ENCODE measurements around the gene TM9SF1. TPM values are rescaled to one million over a fixed set of nuclear protein-coding genes. Genes with fewer than 3 reads are reported as not detected.

The TM9SF1 gene
- total and polyA plus RNA-seq, 2 of the 13 experiments (the other 11 are each of a cell fraction or from before 2014, with no cell fraction given), result 83.2 to 110 TPM

- FAIRE-seq, result no peak
- BruUV-seq (replicated peaks), result no TSS peak
- no peak overlapping the region for H2AFZ ChIP-seq (ENCODE audit: low read length)
- ATAC-seq, result no peak
- DNase-seq (ENCODE audit: low spot score), result no peak
- H3K36me3 ChIP-seq (replicated peaks in 1 of 2; ENCODE audit: control insufficient read depth in 1 of 2, insufficient read depth in 2 of 2, low read length in 2 of 2), result peaks cover 64 to 73% of the 10 kb centered on the region in 2 experiments
- ChIA-PET CTCF (ENCODE audit: low intra/inter-chr PET ratio, low total read pairs) (no interaction called here), POLR2A (interaction anchor here (0.8 to 6.4 kb wide), 9 partner anchors 9 to 112 kb away, joined by 4 to 65 read pairs (median 22); partner anchors contain the start of genes DCAF11, DHRS1, EMC9 and IRF9)
- peak overlapping the region; percentile 96 for H3K4me2 ChIP-seq (ENCODE audit: low read depth, low read length)
- 93% methylated on average over 10 of the region's 10 CpGs for WGBS (ENCODE audit: low lambda C conversion rate)
- peaks cover 16% of the 10 kb centered on the region for H3K79me2 ChIP-seq (ENCODE audit: insufficient read depth, low read length)
- in situ Hi-C loops (cut with HindIII; ENCODE audit: extremely low pct_ligation_motif_present, low pct_unique_long_range_greater_than_20kb) (no loop called here), intact Hi-C loops (cut with micrococcal nuclease; ENCODE audit: unreplicated experiment) (no loop called here)
- no peak overlapping the region for H3K27ac ChIP-seq (ENCODE audit: extremely low read length, insufficient read depth, low read length)
- peak overlapping the region in 2 of 3 experiments; percentile 77 to 92; a peak in 4 of 6 replicates for H3K4me3 ChIP-seq (replicated peaks in 1 of 3; ENCODE audit: insufficient read depth in 1 of 3, low read depth in 2 of 3, low read length in 3 of 3)
- H3K9ac ChIP-seq (ENCODE audit: insufficient read depth, low read depth, low read length), result peak overlapping the region; percentile 84; the same call in 1 of the 2 replicates
- H3K27me3 ChIP-seq (ENCODE audit: control insufficient read depth in 1 of 2, insufficient read depth in 2 of 2, low read length in 2 of 2), result no peaks in the 10 kb centered on the region
- H3K4me1 ChIP-seq (ENCODE audit: insufficient read depth, low read length), result peaks cover 28% of the 10 kb centered on the region
- H4K20me1 ChIP-seq (ENCODE audit: insufficient read depth, low read length), result no peaks in the 10 kb centered on the region
- no peaks in the 10 kb centered on the region for H3K9me3 ChIP-seq (ENCODE audit: low read length)
- TF ChIP-seq ZNF552 (CRISPR knock-in tag; IDR thresholded peaks at IDR 0.05; ENCODE audit: borderline replicate concordance), result no peak
- peak; percentile 73; the same call in 1 of the 2 replicates for TF ChIP-seq ZNF253 (CRISPR knock-in tag; IDR thresholded peaks at IDR 0.05; ENCODE audit: borderline replicate concordance)
- TF ChIP-seq ZNF280B (CRISPR knock-in tag; IDR thresholded peaks at IDR 0.05; ENCODE audit: borderline replicate concordance), result peak; percentile 44; the same call in 1 of the 2 replicates
- TF ChIP-seq DNMT3B (CRISPR knock-in tag; conservative IDR thresholded peaks at IDR 0.05), result no peak
- 0 out of 2 replicates have a peak, but pooled peaks have one; percentile 10 for TF ChIP-seq TAF1 (CRISPR knock-in tag; IDR thresholded peaks at IDR 0.05)
- TF ChIP-seq ZNF207 (IDR thresholded peaks at IDR 0.05; ENCODE audit: borderline replicate concordance), result 0 out of 2 replicates have a peak, but pooled peaks have one; percentile 47
- TF ChIP-seq BRD4 (CRISPR knock-in tag; IDR thresholded peaks at IDR 0.05), result peak; percentile 53; the same call in 1 of the 2 replicates
- 0 out of 2 replicates have a peak, but pooled peaks have one; percentile 65 for TF ChIP-seq EEA1 (CRISPR knock-in tag; IDR thresholded peaks at IDR 0.05; ENCODE audit: borderline replicate concordance)
- 0 out of 2 replicates have a peak, but pooled peaks have one; percentile 11 for TF ChIP-seq PHF8 (CRISPR knock-in tag; IDR thresholded peaks at IDR 0.05)
- TF ChIP-seq RBAK (CRISPR knock-in tag; IDR thresholded peaks at IDR 0.05), result no peak
- TF ChIP-seq ZNF768 (CRISPR knock-in tag; IDR thresholded peaks at IDR 0.05), result peak; percentile 31; the same call in 1 of the 2 replicates
- TF ChIP-seq KLF16 (CRISPR knock-in tag; IDR thresholded peaks at IDR 0.05), result 0 out of 4 replicates have a peak, but pooled peaks of 1 of the 2 experiments have one; percentile 68
- TF ChIP-seq HNF1A (IDR thresholded peaks at IDR 0.05; ENCODE audit: low read depth), result no peak
- no peak for TF ChIP-seq HNF1A (CRISPR knock-in tag; IDR thresholded peaks at IDR 0.05; ENCODE audit: borderline replicate concordance)
- TF ChIP-seq ZNF572 (CRISPR knock-in tag; IDR thresholded peaks at IDR 0.05), result 0 out of 2 replicates have a peak, but pooled peaks have one; percentile 64
- peak; percentile 23; the same call in 1 of the 2 replicates for TF ChIP-seq BORCS8-MEF2B (CRISPR knock-in tag; IDR thresholded peaks at IDR 0.05)
- TF ChIP-seq SRSF1 (optimal IDR thresholded peaks at IDR 0.05; ENCODE audit: low read depth, low read length), result no peak
- no peak for TF ChIP-seq RELA (CRISPR knock-in tag; IDR thresholded peaks at IDR 0.05)
- peak; percentile 44; the same call in 1 of the 2 replicates for TF ChIP-seq NRL (CRISPR knock-in tag; IDR thresholded peaks at IDR 0.05; ENCODE audit: borderline replicate concordance)
These were observed 8.3 kb downstream of the TM9SF1 start for GRCh38 chr14:24186831-24187538.
